ENCODE measurements around the gene MYH2.
A peak's percentile ranks its signal among the peaks of the same experiment; 100 is the strongest.
"Not testable (repeated sequence)": the region's sequence is repeated elsewhere in the genome, so short reads cannot be mapped to it uniquely, and the experiment has no call there.

MYH2 gene

GRCh38 chr17:10549096-10549842, at the start of gene MYH2:
Gene MYH2, minus strand, starts transcription at chr17:10549658. Its CDS starts 1,738 bp downstream, at chr17:10547920.
- no peak for DNase-seq (ENCODE audit: low read depth)

- DNase-seq (ENCODE audit: low read depth) = no peak
Measured at GRCh38 chr17:10598621-10599020, 49.2 kb upstream of the MYH2 start.

GRCh38 chr17:10589553-10590145, 40.2 kb upstream of the MYH2 start:
- no peak for DNase-seq (ENCODE audit: low read depth)

- no peak for DNase-seq (ENCODE audit: low read depth)
Measured at GRCh38 chr17:10585529-10585928, 36.1 kb upstream of the MYH2 start.

- DNase-seq (ENCODE audit: low read depth) = no peak
Measured at GRCh38 chr17:10583834-10584233, 34.4 kb upstream of the MYH2 start.

GRCh38 chr17:10579270-10579669, 29.8 kb upstream of the MYH2 start:
- no peak for DNase-seq (ENCODE audit: low read depth)

GRCh38 chr17:10574324-10574723, 24.9 kb upstream of the MYH2 start:
- no peak for DNase-seq (ENCODE audit: low read depth)

GRCh38 chr17:10563991-10564660, 14.7 kb upstream of the MYH2 start:
- DNase-seq (ENCODE audit: low read depth) = no peak

GRCh38 chr17:10558049-10558448, 8.6 kb upstream of the MYH2 start:
- no peak for DNase-seq (ENCODE audit: low read depth)

- no peak for DNase-seq (ENCODE audit: low read depth)
Measured at GRCh38 chr17:10557422-10557821, 8.0 kb upstream of the MYH2 start.

- DNase-seq (ENCODE audit: low read depth) = peak; percentile 1
Measured at GRCh38 chr17:10556301-10557005, 7.0 kb upstream of the MYH2 start.

GRCh38 chr17:10550014-10550413, 556 bp upstream of the MYH2 start:
- DNase-seq (ENCODE audit: low read depth) = no peak

- DNase-seq (ENCODE audit: low read depth) = no peak
Measured at GRCh38 chr17:10547351-10547750, 2.1 kb downstream of the MYH2 start.

GRCh38 chr17:10543486-10543885, 6.0 kb downstream of the MYH2 start:
- peak; percentile 33 for DNase-seq (ENCODE audit: low read depth)

- not testable (repeated sequence) for DNase-seq (ENCODE audit: low read depth)
Measured at GRCh38 chr17:10541179-10541578, 8.3 kb downstream of the MYH2 start.

GRCh38 chr17:10532026-10532425, 17.4 kb downstream of the MYH2 start:
- DNase-seq (ENCODE audit: low read depth) = no peak

GRCh38 chr17:10527419-10527818, 22.0 kb downstream of the MYH2 start:
- DNase-seq (ENCODE audit: low read depth) = no peak

- DNase-seq (ENCODE audit: low read depth) = no peak
Measured at GRCh38 chr17:10526517-10526916, 22.9 kb downstream of the MYH2 start.

- DNase-seq (ENCODE audit: low read depth) = no peak
Measured at GRCh38 chr17:10523064-10523463, 26.4 kb downstream of the MYH2 start.

GRCh38 chr17:10521949-10522348, 27.5 kb downstream of the MYH2 start:
- no peak for DNase-seq (ENCODE audit: low read depth)

- DNase-seq (ENCODE audit: low read depth) = no peak
Measured at GRCh38 chr17:10518271-10519037, 31.0 kb downstream of the MYH2 start, which contains the start of gene MYH1. Gene MYH1, minus strand, starts transcription at chr17:10518542. Its CDS starts 1,900 bp downstream, at chr17:10516642.

GRCh38 chr17:10516638-10517037, 32.8 kb downstream of the MYH2 start:
- no peak for DNase-seq (ENCODE audit: low read depth)
